PC-3 (cell line): ENCODE data around the gene MRTFA. TPM values are rescaled to one million over a fixed set of nuclear protein-coding genes. Genes with fewer than 3 reads are reported as not detected.

ENCODE experiments used
- ATAC-seq: fragments of 200-7000 bp; cut with Tn5 transposase; 2 replicates; pipeline ENCODE4 v1.9.1; 2020; ENCODE audit warnings: mild to moderate bottlenecking, moderate library complexity
- BruUV-seq: library from RNA; stranded (reverse); fragments of 400-500 nt; replicated peaks from 2 replicates; lab custom pipeline; 2021; lab: Mats Ljungman, UMichigan
- CTCF ChIA-PET: fragments of 300-600 bp; sonication (Branson Sonifier 250); formaldehyde crosslinking; loops from one replicate; lab custom pipeline; 2022; ENCODE audit warnings: antibody characterized with exemption; lab: Charles Lee
- POLR2A ChIA-PET: fragments of 300-600 bp; sonication (Branson Sonifier 250); formaldehyde crosslinking; loops from one replicate; lab custom pipeline; 2022; ENCODE audit warnings: antibody characterized with exemption; ENCODE audit not compliant: unreplicated experiment; lab: Charles Lee
- DNase-seq: peaks from one replicate; pipeline ENCODE4 v3.0.0-alpha.2; 2015
- H2AFZ ChIP-seq: fragments of 300-600 bp; sonication (generic); 2 replicates; pipeline ENCODE4 v1.6.0; 2016; ENCODE audit warnings: antibody characterized with exemption, low read length
- H3F3A ChIP-seq: fragments of 300-600 bp; sonication (generic); one replicate; pipeline ENCODE4 v1.6.0; 2017; ENCODE audit warnings: antibody characterized with exemption, low read length, control low read depth, mild to moderate bottlenecking; ENCODE audit not compliant: unreplicated experiment
- H3K27ac ChIP-seq: fragments of 300-600 bp; sonication (generic); 2 replicates; pipeline ENCODE4 v1.5.1; 2016; ENCODE audit warnings: mild to moderate bottlenecking, low read length
- H3K27me3 ChIP-seq: fragments of 300-600 bp; sonication (generic); 2 replicates; pipeline ENCODE4 v1.6.1; 2016; ENCODE audit warnings: low read length, mixed read lengths
- H3K36me3 ChIP-seq: fragments of 300-600 bp; sonication (generic); 2 replicates; pipeline ENCODE4 v1.6.1; 2016; ENCODE audit warnings: low read depth, mixed run types, low read length, mixed read lengths
- H3K4me1 ChIP-seq: fragments of 300-600 bp; sonication (generic); 2 replicates; pipeline ENCODE4 v1.5.1; 2016; ENCODE audit warnings: low read length; ENCODE audit not compliant: insufficient read depth
- H3K4me2 ChIP-seq: fragments of 300-600 bp; sonication (generic); 2 replicates; pipeline ENCODE4 v1.6.0; 2016; ENCODE audit warnings: low read length
- H3K4me3 ChIP-seq: fragments of 300-600 bp; sonication (generic); 2 replicates; pipeline ENCODE4 v1.5.1; 2016; ENCODE audit warnings: mild to moderate bottlenecking, low read length, mixed read lengths
- H3K79me2 ChIP-seq: fragments of 300-600 bp; sonication (generic); 2 replicates; pipeline ENCODE4 v1.6.1; 2017; ENCODE audit warnings: low read length, mixed read lengths
- H3K9ac ChIP-seq: fragments of 300-600 bp; sonication (generic); 2 replicates; pipeline ENCODE4 v1.6.0; 2016; ENCODE audit warnings: mild to moderate bottlenecking, low read length
- H3K9me2 ChIP-seq: fragments of 300-600 bp; sonication (generic); replicated peaks from 2 replicates; pipeline ENCODE4 v1.6.1; 2016; ENCODE audit warnings: mixed run types, low read length, mixed read lengths
- H3K9me3 ChIP-seq: fragments of 300-600 bp; sonication (generic); 2 replicates; pipeline ENCODE4 v1.6.1; 2016; ENCODE audit warnings: low read length, mixed read lengths
- H4K20me1 ChIP-seq: fragments of 300-600 bp; sonication (generic); 2 replicates; pipeline ENCODE4 v1.6.1; 2016; ENCODE audit warnings: low read length, mixed read lengths
- CTCF ChIP-seq: fragments of 300-600 bp; sonication (generic); conservative IDR thresholded peaks from 2 replicates; pipeline ENCODE4 v1.5.1; 2017; ENCODE audit warnings: antibody characterized with exemption, low read depth, mild to moderate bottlenecking, low read length
- EZH2 ChIP-seq: fragments of 300-600 bp; sonication (generic); IDR thresholded peaks from one replicate; pipeline ENCODE4 v1.6.1; 2017; ENCODE audit warnings: antibody characterized with exemption, mild to moderate bottlenecking, low read length; ENCODE audit not compliant: unreplicated experiment
- EZH2phosphoT487 ChIP-seq: fragments of 300-600 bp; sonication (generic); IDR thresholded peaks from 2 replicates; pipeline ENCODE4 v1.6.1; 2018; ENCODE audit warnings: mild to moderate bottlenecking, antibody characterized with exemption, low read length, borderline replicate concordance
- intact Hi-C: fragments of 100-400 bp; cut with micrococcal nuclease; formaldehyde crosslinking; loops from 2 replicates; pipeline ENCODE4 v1.9.0; 2023
- total RNA-seq: library from RNA; depleted of rRNA; stranded (reverse); fragments of >200 nt; gene quantifications from 2 replicates; pipeline ENCODE4 v1.2.3, GENCODE V29; 2014

MRTFA gene
- total RNA-seq, 1 experiment from 2014 or later, result 32.6 TPM

GRCh38 chr22:40592352-40593113 is 44.0 kb downstream of the MRTFA start:
- Histone ChIP-seq H3K79me2 (peaks cover 94% of the 10 kb centered on the region), H3K36me3 (no peaks in the 10 kb centered on the region), H3K4me1 (peaks cover 26% of the 10 kb centered on the region), H3K4me2 (no peak overlapping the region), H3K9me2 (no peaks in the 10 kb centered on the region), H2AFZ (no peak overlapping the region), H3K27me3 (no peaks in the 10 kb centered on the region), H3F3A (no peaks in the 10 kb centered on the region), H3K27ac (no peak overlapping the region), H3K4me3 (no peak overlapping the region), H4K20me1 (no peaks in the 10 kb centered on the region), H3K9me3 (no peaks in the 10 kb centered on the region), H3K9ac (no peak overlapping the region)
- intact Hi-C loops, result no loop called here
- TF ChIP-seq CTCF (no peak), EZH2phosphoT487 (no peak), EZH2 (no peak)
- BruUV-seq, result no TSS peak
- ChIA-PET CTCF (no interaction called here), POLR2A (no interaction called here)
- DNase-seq (no peak), ATAC-seq (no peak)

DNA sequence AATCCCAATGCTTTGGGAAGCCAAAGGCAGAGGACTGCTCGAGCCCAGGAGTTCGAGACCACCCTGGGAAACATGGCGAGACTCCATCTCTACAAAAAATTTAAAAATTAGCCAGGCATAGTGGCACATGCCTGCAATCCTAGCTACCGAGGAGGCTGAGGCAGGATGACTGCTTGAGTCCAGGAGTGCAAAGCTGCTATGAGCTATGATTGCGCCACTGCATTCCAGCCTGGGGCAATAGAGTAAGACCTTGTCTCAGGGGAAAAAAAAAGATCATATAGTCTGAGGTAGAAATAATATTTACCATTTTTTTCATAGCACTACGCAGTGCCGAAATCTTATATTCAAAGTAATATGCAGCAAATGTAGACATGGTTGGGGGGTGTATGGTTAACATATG is 47.8 kb downstream of the MRTFA start:
- CTCF ChIA-PET, result no interaction called here

More for the DNA sequence above, 47.8 kb downstream of the MRTFA start:
- no peak overlapping the region for H3K27ac ChIP-seq
- no peak overlapping the region for H3K4me3 ChIP-seq
- no peaks in the 10 kb centered on the region for H4K20me1 ChIP-seq
- POLR2A ChIA-PET, result no interaction called here
- no peak overlapping the region for H3K9ac ChIP-seq
- no peaks in the 10 kb centered on the region for H3K27me3 ChIP-seq
- no peak overlapping the region for H3K4me2 ChIP-seq
- BruUV-seq, result no TSS peak
- DNase-seq, result peak; percentile 37
- no peaks in the 10 kb centered on the region for H3F3A ChIP-seq
- TF ChIP-seq EZH2phosphoT487 (no peak), CTCF (no peak), EZH2 (no peak)
- H3K9me2 ChIP-seq, result no peaks in the 10 kb centered on the region
- intact Hi-C loops, result no loop called here
- H3K9me3 ChIP-seq, result no peaks in the 10 kb centered on the region
- H3K36me3 ChIP-seq, result no peaks in the 10 kb centered on the region
- 0 out of 2 replicates have a peak, but pooled peaks cover 11% of the 10 kb centered on the region for H3K4me1 ChIP-seq
- ATAC-seq, result no peak
- no peak overlapping the region for H2AFZ ChIP-seq
- peaks cover 82% of the 10 kb centered on the region for H3K79me2 ChIP-seq
